Femur (tissue), 1 donor: ENCODE measurements around the gene KCNIP2.

Experiments
- DNase-seq: peaks from one replicate; pipeline ENCODE4 v3.0.0-alpha.2; 2017

KCNIP2 gene

DNA sequence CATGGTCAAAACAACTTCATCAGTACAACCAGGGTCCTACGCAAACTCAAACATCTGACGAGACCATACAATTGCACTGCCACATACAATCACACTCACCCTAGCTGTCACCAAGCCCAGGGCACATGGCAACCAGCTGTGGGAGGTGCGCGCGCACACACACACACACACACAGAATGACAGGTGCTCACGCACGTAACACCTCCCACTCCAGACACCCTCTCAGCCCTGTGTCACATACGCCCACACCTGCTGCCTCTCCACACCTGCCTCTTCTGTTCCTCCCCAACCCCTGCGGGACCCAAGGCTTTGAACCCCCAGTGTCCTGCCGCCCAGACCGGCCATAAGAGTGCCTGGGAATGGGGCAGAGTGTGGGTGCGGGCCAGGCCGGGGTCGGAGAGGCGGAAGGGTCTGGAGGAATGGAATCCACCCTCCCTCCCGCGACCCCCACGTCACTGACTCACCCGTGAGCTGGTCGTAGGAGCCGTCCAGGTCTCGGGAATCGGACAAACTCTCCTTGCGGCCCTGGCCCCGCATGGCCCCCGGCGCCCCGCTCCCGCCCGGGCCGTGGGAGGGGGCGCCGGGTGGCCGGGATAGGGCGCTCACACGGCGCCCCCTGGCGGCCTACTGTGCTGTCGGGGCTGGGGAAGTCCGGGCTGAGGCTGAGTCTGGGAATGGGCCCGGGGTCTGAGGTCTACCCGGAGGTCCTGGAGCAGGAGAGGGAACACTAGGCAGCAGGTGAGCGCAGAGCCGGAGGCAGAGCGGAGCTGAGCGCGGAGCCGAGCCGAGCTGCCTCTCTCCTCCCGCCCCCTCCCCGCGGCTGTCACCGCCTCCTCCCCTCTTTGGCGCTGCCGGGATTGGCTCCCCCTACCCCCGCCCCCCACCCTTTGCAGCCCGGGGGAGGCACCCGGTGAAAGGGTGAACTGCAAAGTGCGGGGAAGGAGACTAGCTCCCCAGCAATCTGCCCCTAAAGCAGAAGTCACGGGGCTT, at the start of gene KCNIP2:
KCNIP2 (minus strand) TSS at position 769 of the 990 bp plus-strand sequence; CDS start at position 537, 232 bp downstream.
- DNase-seq, result no peak

DNA sequence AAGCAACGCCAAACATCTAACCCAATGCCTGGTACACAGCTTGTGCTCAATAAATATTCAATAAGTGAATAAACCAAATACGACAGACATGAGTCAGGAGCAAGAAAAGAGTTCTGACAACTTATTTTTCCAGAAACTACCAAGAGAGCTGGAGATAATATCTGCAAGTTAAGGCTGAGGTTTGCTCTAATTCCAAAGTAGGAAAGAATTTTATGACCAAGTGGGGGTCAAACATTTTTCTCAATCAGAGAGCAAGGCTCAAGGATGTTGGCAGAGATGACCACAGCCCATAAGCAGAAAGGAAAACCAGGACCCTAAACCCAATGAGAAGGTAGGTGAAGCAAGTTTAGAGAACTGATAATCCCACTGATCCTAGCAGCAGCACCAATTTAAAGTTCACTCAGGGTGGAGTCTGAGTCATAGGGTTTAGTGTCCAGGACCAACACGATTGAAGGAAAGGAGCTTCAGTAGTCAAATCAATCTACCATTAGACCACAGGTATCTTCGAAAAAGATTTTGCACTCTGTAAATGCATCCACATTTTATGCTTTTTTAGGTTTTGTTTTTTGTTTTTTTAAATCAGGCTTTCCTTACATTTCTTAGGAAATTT, 49.3 kb upstream of the KCNIP2 start:
- no peak for DNase-seq

DNA sequence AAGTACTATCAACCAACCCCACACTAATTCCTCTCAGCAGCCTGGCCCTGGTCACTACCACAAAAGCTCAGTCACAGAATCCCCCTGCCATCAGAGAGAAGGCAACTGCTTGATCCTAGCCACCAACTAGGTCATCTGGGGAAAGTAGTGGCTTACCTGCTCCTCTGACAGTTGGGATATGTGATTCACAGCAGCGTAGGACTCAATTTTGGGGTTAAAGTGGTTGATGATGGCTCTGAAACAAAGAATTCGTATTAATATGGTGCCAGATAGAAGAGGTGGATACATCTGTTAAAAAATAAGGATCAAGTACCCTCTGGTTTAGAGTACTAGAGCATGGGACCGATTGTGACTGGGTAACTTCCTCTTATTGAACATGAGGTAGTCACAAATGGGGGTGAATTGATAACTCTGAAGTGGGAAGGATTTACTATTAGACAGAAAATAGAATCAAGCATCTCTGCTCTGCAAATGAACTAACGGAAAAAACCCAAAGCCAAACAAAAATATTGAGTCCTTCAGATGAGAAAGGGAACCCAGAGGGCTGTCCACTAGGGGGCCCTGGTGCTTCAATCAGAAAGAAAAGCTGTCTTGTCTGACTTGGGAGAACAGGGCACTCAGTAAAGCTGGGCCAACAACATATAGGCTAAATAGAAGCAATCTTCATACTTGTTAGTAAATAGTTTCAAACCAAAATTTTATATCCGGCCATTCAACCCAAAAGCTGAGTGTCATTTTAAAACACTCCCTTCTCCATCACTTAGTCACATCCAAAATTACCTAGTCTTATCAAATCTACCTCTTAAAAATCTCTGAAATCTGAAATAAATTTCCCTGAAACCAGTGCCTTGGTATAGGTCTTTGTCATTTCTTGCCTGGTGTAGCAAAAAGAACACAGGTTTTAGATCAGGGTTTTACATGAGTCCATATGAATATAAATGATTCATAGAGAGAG, 45.9 kb upstream of the KCNIP2 start:
- DNase-seq, result peak; percentile 77

DNA sequence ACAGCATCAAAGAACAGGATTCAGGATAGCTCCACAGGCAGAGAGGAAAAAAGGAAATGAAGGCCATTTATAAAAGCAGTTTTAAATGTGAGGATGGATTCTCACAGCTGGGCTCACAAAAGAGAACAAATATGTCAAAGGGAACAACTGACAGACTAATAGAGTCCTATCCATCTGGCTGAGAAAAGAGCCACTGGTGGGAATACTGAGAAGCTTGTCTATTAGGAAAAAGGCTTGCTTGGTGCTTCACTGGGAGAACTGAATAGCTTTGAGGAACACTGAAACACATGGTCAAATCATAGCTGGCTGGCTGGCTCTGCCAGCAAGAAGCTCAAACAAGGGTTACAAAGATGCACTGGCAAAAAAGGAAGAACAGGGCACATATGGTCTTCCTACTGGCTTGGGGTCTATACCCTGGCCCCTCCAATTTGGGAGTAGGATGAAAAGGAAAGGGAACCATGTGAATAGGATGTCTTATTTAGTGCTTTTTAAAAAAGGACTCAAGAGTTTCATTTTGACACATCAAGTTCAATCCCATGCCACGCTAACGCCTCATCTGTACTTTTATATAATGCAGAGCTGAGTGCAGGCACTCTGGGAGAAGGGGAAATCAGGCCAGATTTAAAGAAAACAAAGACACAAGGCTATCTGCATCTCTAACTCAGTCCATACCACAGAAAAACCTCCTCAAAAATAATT, 44.8 kb upstream of the KCNIP2 start:
- DNase-seq, result no peak

DNA sequence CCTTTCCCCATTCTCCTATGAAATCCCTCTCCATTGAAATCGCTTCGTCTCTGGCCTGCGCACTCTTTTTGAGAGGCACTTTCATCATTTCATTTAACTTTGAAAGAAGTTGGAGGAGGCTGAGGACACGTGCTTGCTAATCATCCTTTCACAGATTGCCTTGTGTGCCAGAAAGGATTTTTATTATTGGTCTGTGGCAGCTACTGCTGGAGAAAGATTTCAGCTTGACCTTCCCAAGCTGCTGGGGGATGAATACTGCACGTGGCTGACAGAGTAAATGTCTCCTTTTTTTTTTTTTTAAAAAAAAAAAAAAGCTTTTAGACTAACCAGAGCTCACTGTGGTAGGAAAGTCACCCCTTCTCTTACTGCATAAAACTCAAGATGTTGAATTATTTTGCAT, 44.2 kb upstream of the KCNIP2 start:
- DNase-seq, result no peak

DNA sequence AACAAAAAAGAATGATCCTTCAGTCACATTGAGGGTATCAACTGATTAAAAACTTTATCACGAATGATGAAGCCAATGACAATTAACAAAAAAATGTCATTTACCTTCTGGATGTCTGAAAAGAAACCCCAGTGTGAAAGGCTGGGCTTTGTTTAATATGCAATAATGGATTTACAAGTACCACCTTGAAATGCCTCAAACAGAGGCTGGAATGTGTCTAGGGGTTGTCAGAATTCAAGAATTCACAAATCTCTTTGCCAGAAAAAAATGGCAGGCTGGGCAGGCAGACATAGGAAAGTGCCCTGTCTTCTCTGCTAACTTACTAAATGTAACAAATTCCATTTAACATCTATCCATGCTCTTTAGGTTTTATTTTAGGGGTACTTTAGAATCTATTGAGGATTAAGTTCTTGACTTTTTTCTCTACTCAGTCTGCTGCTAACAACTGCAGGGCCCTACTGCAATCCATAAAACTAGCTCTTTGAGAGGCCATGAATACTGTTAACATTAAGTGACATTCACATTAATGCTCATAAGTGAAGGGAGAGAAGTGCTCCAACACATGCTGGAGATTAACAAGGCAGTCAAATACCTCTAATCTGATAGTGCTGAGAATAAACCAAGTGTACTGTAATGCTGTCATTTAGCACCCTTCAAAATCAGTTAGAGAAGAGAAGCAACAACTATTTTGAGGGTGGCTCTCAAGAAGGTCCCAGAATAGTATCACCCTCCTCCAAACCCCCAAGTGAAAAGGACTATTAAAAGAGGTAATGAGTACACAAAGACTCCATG, 43.1 kb upstream of the KCNIP2 start:
- DNase-seq, result no peak

DNA sequence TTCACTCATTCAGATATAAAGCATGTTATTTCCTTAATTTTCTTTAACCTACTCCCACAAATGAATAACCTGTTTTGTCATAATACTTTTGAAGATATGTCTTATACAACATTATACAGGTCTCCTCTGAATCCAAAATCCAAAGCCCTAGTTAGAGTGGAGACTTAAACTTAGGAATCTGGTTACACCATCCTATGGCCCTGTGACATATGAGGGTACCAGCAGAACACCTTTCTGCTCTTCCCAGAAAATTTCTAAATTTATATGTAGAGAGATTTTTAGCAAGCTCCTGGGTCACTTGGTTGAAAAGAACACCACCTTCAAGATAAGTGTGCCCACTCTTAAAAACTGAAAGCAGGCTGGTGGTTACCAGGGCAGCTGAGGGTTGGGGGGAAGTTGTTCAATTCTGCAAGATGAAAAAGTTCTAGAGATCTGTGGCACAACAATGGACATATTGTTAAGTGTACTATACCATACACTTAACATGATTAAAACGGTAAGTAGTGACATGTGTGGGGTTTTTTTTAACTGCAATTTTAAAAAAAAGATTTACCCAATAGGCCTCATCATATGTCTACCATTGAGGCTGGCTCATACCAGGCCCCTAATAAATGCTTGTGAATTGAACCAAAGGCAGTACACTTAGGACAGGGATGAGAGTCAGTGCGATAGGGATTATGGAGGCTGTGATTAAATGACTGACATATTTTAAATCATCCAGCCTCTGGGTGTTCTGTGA, 37.6 kb upstream of the KCNIP2 start:
- DNase-seq, result no peak

DNA sequence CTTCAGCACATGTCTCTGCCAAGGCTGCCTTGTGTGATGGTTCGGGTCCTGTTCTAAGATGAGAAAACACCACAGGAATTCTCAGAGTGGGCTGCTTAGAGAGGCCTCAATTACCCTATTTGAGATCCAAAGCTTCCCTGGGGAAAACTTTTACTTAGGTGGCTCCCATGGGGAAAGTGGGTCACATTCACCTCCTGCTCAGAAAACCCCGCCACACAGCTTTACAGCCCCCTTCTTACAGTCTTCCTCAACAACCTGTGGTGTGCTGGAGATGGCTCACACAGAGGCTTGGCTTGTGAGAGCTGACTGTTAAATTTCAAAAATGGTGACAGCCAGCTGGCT, 36.6 kb upstream of the KCNIP2 start:
- DNase-seq, result no peak

DNA sequence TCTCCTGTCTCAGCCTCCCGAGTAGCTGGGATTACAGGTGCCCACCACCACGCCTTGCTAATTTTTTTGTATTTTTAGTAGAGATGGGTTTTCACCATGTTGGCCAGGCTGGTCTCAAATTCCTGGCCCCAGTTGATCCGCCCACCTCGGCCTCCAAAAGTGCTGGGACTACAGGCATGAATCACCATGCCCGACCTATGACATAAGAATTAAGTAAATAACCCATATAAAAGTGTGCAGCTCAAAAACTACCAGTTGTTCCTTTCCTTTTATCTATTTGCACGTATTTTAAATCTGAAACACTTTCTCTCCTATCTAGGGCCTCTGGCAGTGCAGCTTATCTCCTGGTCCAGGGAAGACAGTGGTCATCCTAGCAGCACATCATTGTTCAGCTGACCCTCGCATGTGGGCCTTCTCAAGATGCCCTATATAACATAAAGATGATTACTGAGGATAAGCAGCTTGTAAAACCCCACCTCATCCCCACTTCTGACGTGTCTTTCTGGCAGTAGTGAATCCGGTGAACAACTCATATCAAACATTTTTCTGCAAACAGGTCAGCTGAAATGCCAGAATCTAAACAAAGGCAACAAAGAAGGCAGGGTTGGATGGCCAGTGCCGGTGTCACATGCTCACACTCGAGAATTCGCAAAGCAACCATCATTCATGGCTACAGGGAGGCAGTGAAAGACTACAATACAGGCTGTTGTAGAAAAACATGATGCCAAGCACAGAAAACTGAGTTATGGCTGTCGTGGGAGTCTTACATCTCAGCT, 36.0 kb upstream of the KCNIP2 start:
- DNase-seq, result no peak

DNA sequence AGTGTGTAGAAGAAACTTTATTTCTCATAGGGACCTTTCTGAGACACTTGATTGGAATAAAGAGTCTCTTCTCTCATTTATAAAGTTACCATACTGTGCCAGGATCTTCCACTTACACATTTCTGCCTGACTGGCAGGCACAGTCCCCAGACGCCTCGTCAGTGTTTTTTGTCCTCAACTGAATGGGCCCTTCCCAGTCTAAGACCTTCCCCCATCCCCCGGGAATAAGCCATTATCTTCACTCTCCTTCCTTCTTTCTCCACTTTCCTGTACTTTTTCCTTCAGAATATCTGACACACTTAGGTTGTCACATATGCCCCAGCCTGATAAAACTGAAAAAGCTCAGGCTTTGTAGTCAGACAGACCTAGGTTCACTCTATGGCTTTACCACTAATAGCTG, 35.3 kb upstream of the KCNIP2 start:
- DNase-seq, result no peak

DNA sequence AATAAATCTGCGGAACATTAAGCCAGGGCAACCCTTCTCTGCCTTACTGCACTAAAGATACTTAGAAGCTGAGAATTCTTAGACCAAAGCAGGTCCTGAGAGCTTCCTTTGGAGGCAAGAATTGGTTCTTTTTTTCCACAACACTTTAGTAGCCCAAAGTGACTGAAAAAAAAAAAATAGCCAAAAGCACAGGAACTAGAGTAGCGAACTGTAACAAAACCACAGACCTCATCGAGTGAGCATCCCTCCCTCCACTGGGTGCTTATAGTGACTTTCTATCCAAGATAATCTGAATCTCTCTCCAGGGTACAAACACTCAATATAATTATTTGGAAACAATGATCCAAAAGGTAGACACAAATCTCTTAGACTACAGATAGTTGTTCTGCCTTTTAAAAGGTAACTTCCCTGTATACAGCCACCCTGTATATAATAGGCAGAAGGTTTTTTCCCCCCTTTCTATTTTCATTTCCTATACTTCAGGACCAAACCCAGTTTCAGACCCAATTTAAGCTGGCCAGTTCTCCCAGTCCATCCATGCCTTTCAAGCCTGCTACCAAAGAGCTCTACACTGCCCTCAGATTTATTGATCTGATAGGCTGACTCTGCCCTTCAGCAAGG, 31.6 kb upstream of the KCNIP2 start:
- no peak for DNase-seq

DNA sequence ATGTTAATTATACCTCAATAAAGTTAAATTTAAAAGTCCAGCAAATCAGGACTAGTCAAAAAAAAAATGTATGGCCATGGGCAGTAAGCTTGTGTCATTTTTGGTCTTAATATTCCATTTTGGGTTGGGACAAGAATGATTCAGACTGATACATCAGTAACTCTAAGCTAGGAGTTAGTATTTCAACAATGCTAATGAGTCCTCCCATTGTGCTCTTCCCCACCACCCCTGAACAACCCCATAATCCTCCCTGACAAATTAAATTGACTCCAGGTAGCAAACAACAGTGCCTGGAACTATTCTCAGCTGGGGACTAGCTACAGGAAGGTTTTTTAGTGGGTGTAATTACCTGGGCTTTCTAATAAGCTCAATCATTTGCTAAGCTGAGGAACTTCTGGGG, 30.7 kb upstream of the KCNIP2 start:
- no peak for DNase-seq

DNA sequence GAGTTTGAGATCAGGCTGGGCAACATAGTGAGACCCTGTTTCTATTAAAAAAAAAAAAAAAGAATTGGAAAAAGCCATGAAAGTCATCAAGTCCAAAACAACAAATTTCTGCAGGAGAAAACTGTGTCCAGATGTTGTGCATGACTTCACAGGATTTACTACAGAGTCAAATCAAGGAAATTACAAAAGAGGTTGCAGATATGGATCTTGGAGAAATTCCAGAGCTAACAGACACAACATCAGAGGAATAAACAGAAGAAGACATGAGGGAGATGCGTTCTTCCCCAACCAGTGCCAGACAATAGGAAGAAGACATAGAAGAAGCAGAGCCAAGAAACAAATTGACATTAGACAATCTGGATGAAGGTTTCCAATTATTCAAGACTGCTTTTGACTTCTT, 24.3 kb upstream of the KCNIP2 start:
- no peak for DNase-seq

DNA sequence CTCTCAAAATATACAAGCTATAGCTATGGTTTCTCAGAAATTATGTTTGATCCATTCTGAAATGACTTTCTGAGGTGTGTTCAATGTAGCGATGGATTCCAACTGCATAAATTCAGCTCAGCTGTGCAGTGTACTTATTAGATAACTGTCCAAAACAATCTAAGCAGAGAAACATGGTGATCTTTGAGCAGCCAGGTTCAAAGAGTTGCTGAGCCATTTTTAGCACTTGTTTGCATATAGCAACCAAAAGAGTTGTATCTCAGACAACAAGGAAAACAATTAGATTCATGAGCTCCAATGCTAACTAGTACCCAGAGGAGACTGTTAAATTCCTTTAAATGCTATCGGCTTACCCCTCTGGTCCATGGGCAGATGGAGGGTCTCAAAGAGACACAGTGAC, 15.9 kb upstream of the KCNIP2 start:
- DNase-seq, result no peak

DNA sequence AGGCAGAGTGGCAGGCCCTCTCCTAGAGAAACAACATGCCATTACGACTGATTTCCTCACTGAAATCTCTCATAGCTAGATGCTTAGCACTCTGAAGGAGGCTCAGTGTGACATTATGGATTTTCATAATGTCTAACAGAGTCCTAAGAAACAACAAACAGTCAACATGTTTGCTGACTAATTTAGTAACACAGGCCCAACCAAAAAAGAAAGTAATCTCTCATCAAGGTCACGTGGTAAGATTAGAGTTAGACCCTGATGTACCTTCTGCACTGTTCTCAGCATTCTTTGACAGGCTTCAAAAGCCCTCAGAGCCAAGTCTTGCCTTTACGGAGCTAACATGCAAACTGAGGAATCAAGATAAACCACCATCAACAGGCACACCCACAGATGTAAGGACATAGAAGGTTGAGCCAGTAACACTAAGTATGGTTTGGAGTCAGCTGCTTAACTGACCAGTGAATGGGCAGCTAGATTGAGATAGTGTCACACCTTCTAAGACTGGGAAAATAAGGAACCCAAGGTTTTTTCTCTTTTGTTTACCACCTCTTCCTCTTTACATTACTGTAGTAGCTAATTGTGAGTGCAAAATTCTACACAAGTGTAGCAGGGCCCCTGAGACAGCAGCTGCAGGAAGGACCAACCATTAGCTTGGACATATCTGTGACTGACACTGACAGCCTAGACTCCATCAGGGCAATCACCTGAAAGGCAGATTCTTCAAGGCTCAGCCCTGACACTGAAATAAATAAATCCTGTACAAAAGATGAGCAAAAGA, 15.3 kb upstream of the KCNIP2 start:
- DNase-seq, result no peak

DNA sequence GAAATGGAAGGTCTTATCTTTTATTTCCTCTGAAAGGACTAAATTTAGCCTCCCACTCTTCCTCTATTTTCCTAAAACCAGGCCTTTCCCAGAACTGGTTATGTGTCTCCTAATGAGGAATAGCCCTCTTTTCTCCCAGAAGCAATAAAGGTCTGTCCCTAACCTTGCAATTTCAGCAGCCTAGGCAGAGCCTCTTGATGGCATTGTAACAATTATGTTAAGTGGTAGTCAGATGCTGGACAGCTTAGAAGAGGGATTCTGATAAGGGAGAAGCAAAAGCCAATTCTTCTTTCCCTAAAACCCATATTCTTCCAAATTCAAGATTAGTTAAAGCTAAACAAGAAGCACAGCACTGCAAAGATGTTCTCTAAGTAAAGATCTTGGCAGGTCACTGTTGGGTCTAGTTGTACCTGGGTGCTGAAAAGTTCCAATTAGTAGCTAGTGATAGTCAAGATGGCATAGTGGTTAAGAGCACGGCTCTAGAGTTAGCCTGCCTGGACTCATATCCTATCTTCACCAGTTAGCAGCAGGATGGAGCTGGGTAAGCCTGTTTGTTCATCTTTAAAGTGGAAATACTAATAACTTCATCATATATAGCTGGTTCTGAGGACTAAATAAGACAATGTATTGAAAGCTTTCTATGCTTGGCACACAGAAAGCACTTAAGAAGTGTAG, 14.3 kb upstream of the KCNIP2 start:
- no peak for DNase-seq

DNA sequence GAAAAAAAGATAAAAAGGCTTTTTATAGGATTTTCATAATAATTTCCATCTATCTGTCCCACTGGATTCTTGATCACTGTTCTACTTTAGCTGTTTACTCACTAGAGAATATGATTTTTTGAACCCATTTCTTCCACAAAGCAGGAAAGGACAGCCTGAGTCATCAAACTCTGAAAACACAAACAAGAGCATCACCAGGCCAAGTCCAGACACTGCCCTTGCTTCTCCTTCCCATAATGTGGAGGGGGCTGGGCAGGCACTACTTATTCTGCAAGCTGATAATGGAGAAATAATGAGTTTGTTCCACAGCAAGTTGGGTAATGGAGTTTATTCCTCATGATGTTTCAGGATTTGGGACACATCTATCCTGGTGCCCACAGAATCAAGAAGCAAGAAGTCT, 13.0 kb upstream of the KCNIP2 start:
- no peak for DNase-seq

DNA sequence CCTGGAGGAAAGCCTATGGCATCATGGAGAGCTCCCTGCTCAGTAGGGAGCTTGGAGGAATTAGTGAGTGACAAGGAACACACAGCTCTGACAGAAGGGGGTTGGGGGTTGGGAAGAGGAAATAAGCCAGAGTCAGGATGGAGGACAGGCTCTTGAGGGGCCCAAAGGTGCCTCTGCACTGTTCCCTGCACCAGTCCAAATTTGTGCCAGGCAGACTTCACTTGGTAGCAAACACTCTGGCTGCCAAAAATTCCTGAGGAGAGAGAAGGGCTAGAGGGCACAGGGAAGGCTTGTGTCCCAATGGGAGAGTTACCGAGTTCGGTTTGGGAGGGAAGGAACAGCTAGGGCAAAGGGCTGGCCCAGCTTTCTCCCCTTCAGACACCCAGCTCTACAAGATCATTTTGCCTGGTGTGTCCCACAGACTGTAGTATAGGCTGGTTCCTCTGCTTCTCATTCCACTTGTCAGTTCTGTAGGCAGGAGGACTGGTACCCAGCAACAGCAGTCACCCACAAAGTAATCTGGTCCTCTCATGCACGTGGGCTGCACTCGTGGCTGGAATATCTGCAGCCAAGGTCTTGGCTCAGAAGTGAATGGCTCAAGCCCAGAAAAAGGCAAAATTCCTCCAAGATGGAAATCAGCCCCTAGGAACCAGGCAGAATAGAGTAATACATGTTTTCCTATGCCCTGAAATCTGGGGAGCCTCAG, 8.0 kb upstream of the KCNIP2 start:
- no peak for DNase-seq
